HG02884 (cell line): ENCODE data around the gene SCN2B.

Source experiments
- ATAC-seq: cut with Tn5 transposase; IDR thresholded peaks from one replicate; pipeline ENCODE4 v1.9.1; 2021; ENCODE audit warnings: mild to moderate bottlenecking, moderate library complexity; ENCODE audit not compliant: unreplicated experiment

SCN2B gene

GRCh38 chr11:118175031-118175992 lies 1.1 kb downstream of the SCN2B start:
- no peak for ATAC-seq

- no peak for ATAC-seq
Observed at GRCh38 chr11:118174006-118174567, 2.4 kb downstream of the SCN2B start.

GRCh38 chr11:118172356-118172755 lies 4.1 kb downstream of the SCN2B start:
- no peak for ATAC-seq

- ATAC-seq: no peak
Observed at GRCh38 chr11:118171269-118172062, 5.0 kb downstream of the SCN2B start.

DNA sequence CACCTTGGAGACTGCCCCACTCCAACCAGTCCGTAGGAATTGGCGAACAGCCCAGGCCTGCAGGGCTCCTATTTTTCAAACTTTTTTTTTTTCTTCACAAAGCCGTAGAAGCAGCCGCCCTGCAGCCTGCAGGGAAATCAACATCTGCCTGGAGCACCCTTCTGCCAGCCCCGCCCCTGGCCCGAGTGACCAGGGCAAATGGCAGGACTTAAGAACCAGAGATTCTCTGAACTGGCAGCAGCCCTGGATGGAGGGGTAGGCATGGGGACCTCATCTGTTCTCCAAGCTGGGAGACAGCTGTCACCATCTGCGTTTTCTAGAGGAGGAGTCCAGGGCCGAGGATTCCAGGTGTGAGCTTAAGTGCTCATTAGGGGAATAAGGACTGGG lies 5.6 kb downstream of the SCN2B start:
- ATAC-seq: no peak

DNA sequence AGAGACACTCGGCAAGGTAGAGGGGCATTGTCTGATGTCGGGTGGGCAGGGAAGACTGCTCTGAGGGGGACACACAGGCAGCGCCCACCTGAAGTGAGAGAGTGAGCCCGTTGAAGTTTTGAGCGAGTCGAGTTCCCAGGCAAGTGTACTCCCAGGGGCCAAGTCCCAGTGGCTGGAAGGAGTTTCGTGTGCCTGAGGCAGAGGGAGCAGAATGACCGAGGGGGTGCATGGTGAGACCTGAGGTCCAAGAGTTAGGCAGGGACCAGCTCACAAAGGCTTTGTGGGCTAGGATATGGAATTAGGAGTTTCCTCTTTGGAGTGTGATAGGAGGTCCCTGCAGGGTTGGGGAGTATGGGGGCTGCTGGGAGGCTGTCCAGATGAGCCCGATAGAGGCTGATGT lies 6.2 kb downstream of the SCN2B start:
- no peak for ATAC-seq

DNA sequence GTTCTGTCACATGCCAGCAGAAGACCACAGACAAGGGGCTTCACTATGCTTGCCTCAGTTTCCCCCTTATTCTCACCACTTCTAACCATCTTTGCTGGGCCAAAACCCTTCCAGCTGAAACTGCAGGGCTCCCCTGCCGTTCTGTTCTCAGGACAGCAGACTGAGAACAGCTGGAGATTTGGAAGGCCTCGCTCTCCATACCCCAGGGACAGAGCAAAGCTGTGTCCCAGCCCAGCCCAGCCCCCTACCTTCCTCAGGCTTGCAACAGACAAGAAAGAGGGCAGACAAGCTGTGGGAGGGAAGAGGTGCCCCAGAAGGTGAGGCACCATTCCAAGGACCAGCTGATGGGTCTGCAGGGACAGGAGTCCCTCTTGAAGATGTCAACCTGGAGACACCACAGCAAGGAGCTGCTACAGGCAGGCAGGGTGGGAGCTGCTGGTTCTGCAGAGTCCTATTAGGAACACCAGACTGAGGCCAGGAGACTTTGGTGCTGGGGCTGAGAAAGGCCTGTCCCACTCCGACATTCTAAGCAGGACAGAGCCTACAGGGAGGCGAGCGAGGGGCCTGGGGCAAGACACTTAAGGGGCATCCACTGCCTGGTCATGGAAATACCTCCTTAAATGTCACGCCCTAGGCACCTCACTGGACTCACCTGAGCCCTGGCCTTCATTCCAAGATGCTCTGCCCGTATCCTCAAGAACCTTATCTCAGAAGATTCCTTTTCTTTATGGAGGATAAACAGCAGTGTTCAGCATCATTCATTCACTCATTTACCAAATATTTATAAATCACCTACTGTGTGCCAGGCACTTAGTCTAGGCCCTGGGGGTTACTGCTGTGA lies 6.9 kb downstream of the SCN2B start:
- ATAC-seq: no peak

DNA sequence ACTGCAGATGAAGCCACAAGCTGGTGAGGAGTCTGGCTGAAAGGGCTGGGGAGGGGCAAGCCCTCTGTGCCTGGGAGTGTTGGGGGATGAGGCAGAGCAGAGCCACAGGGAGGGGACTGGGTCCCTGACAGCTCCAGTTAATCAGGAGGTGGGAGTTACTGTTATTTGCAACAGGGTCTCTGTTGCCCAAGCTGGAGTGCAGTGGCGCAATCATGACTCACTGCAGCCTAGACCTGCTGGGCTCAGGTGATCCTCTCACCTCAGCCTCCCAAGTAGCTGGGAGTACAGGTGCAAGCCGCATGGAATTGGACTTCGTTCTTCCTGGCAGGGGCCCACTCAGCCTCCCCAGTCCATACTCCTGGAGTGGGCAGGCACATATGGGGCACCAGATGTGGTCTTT lies 7.7 kb downstream of the SCN2B start:
- no peak for ATAC-seq

GRCh38 chr11:118168316-118168715 lies 8.1 kb downstream of the SCN2B start:
- no peak for ATAC-seq

DNA sequence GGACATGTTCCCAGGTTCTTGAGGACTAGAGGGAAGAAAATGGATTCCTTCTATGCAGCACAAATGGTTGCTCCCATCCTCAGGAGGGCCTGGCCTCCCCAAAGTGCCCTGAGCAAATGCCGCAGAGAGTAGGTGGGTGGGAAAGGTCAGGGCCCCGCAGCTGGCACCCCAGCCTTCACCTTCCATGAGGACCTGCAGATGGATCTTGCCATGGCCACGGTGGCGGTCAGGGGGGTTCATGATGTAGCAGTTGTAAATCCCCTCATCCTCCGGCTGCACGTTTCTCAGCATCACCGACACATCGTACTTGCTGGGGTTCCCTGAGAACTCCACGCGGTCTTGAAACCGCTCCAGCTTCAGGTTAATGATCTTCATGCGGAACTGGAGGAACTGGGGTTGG lies 8.5 kb downstream of the SCN2B start:
- no peak for ATAC-seq

GRCh38 chr11:118167253-118167652 lies 9.2 kb downstream of the SCN2B start:
- ATAC-seq: no peak

GRCh38 chr11:118166641-118167040 lies 9.8 kb downstream of the SCN2B start:
- no peak for ATAC-seq

DNA sequence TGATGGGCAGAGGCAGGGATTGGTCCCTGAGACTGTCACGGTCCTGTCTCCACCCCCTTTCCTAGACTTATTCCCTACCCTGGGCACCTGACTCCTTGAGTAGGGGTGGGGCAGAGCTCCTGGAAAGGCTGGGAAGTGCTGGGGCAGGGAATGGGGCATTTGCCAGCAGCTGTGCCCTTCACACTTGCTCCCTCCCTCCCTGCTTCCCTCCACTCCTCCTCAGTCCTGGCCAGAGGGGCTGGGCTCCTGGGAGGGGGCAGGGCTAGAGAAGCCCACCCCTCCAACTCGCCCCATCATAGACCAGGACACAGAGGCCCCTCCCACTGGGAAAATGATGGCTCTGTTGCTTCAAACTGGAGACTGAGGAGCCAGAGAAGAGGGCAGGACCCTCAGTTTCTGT lies 11.6 kb downstream of the SCN2B start:
- ATAC-seq: no peak

GRCh38 chr11:118163494-118163893 lies 12.9 kb downstream of the SCN2B start:
- ATAC-seq: no peak

- no peak for ATAC-seq
Observed at GRCh38 chr11:118162846-118163245, 13.6 kb downstream of the SCN2B start.

GRCh38 chr11:118161786-118162185 lies 14.7 kb downstream of the SCN2B start:
- no peak for ATAC-seq

DNA sequence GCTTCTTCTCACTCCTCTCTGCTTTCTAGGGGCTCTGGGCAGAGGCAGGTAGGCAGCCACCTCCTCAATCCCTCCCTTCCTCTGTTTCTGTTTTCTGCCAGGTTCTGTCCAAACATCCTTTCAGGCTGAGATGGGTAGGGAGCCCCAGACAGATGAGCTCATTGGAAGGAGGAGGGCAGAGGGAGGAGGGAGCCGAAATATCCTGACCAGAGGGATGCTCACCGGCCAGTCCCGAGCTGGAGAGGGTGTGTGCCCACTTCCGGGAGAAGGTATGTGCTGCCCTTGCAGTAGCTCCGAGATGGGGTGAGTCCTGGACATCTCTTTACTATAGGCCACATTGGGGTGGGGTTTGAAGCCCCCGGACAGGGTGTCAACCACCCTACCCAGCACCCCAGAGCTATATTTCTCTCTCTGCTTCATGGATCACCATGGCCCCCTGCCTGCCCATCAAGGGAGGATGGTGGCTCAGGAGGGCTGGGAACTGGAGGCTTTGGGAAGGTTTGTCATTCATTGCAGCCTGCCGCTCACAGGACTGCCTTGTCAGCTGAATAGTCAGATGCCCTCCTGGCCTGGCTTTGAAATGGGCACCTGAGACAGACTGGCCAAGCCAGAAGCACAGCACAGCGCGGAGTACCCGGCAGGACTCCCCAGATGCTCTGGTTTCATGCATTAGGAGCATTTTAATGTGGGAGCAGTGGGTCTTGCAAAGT lies 19.1 kb downstream of the SCN2B start:
- no peak for ATAC-seq

DNA sequence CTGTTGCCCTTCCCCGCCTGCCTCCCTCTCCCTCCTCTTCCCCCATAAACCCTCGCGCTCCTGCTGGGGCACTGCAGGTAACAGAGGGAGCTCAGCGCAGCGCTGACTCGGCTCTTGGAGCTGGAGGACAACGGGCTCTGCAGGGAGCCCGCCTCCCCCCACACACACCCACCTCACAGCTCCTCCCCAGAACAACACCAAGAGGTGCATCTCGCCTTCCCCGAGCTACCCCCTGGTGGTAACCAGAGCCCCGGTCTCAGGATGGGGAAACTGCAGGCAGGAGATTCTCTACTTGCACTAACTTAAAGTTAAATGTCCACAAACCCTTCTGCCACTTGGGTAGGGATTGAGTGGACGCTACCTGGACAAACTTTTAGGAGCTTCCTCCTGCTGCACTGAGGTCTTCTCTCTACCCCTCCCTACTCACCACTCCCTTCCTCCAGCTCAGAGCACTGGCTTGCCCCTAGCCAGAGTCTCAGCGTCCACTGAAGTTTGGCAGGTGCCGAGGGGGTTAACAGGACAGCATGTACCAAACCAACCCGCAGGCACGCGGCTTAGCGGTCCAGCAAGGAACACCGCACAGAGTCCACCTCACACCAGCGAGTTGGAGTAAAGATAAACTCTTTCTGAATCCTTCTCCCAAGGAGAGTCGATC lies 19.8 kb downstream of the SCN2B start:
- ATAC-seq: no peak

DNA sequence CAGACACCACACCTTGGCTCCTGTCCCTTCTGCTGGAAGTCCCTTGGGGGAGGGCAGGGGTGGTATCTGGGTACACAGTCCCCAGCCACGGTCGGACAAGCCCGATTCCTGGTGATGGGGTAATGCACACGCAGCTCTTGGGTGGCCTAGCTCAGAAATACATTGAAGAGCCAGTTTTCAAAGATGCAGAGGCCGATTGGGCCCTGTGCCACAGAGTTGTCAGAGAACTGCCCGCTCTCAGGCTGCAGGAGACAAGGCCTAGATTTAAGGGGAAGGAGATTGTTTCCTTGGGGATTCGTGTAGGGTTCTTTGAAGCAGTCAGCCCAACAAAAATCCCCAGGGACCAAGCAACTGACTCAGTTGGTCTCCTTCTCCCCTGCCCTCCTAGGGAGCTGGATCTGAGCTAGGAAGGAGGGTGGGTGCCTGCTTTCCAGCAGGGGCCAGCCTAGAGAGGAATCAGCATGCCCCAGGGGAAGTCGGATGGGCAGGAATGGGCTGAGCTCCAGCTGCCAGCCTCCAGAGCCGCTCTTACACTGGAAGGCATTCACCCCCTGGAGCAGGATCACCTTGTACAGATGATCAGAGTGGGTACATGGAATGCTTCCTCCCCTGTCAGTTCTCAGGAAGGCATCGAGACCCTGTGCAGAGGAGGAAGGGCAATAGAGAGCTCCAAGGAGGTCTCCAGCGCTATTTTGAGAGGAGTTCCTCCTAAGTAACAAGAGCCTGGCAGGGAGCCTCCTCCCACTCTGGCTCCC lies 20.5 kb downstream of the SCN2B start:
- no peak for ATAC-seq
